T-helper 1 cell treated with Interleukin-12 subunit alpha and Interleukin-12 subunit beta and Interleukin-4 antibody, amounts not matched to agents 30 ng/mL and 1 ng/mL, for 36 hours (primary cell): ENCODE measurements around the gene STUM. TPM values are rescaled to one million over a fixed set of nuclear protein-coding genes. Genes with fewer than 3 reads are reported as not detected.
"Not testable (repeated sequence)": the region's sequence is repeated elsewhere in the genome, so short reads cannot be mapped to it uniquely, and the experiment has no call there.

Source experiments
- intact Hi-C: fragments of 100-400 bp; cut with micrococcal nuclease; formaldehyde crosslinking; loops from one replicate; pipeline ENCODE4 v1.15.1; 2024
- total RNA-seq: library from RNA; stranded (reverse); gene quantifications from 2 replicates; pipeline ENCODE4 v1.2.3, GENCODE V29; 2022

The STUM gene
- total RNA-seq, 1 donor from 2014 or later = not detected

- intact Hi-C loops = no loop called here
Observed at GRCh38 chr1:226636847-226637096, 88.2 kb downstream of the STUM start.

GRCh38 chr1:226637147-226637935 is 88.8 kb downstream of the STUM start:
- intact Hi-C loops = no loop called here

- intact Hi-C loops = no loop called here
Observed at GRCh38 chr1:226638001-226638601, 89.5 kb downstream of the STUM start.

GRCh38 chr1:226638608-226639007 is 90.0 kb downstream of the STUM start:
- intact Hi-C loops = no loop called here

- intact Hi-C loops = not testable (repeated sequence)
Observed at GRCh38 chr1:226639206-226639605, 90.6 kb downstream of the STUM start.

GRCh38 chr1:226639631-226640061 is 91.1 kb downstream of the STUM start:
- intact Hi-C loops = no loop called here

- intact Hi-C loops = no loop called here
Observed at GRCh38 chr1:226640321-226641136, 92.0 kb downstream of the STUM start.

- intact Hi-C loops = loop anchor here (2.0 kb wide), 1 partner anchor 61 kb away; no protein-coding TSS in a partner anchor
Observed at GRCh38 chr1:226641671-226642231, 93.2 kb downstream of the STUM start.

GRCh38 chr1:226642421-226642820 is 93.9 kb downstream of the STUM start:
- intact Hi-C loops = loop anchor here (2.0 kb wide), 1 partner anchor 60 kb away; no protein-coding TSS in a partner anchor

GRCh38 chr1:226643177-226643576 is 94.6 kb downstream of the STUM start:
- intact Hi-C loops = loop anchor here (1.0 to 2.0 kb wide), 3 partner anchors 8 to 60 kb away; no protein-coding TSS in a partner anchor

- intact Hi-C loops = loop anchor here (1.0 to 2.0 kb wide), 3 partner anchors 9 to 59 kb away; no protein-coding TSS in a partner anchor
Observed at GRCh38 chr1:226643611-226644540, 95.3 kb downstream of the STUM start.

GRCh38 chr1:226644541-226645176 is 96.1 kb downstream of the STUM start:
- intact Hi-C loops = no loop called here

GRCh38 chr1:226645279-226645976 is 96.9 kb downstream of the STUM start:
- intact Hi-C loops = no loop called here

GRCh38 chr1:226646026-226646869 is 97.7 kb downstream of the STUM start:
- intact Hi-C loops = no loop called here

- intact Hi-C loops = no loop called here
Observed at GRCh38 chr1:226646870-226647449, 98.4 kb downstream of the STUM start.

- intact Hi-C loops = no loop called here
Observed at GRCh38 chr1:226647719-226648118, 99.2 kb downstream of the STUM start.

GRCh38 chr1:226648421-226648820 is 99.9 kb downstream of the STUM start:
- intact Hi-C loops = no loop called here

GRCh38 chr1:226649244-226649643 is 100.7 kb downstream of the STUM start:
- intact Hi-C loops = loop anchor here (1.0 kb wide), 1 partner anchor 179 kb away; no protein-coding TSS in a partner anchor
